Measurements from ENCODE around the gene ZBTB7C.

DNA sequence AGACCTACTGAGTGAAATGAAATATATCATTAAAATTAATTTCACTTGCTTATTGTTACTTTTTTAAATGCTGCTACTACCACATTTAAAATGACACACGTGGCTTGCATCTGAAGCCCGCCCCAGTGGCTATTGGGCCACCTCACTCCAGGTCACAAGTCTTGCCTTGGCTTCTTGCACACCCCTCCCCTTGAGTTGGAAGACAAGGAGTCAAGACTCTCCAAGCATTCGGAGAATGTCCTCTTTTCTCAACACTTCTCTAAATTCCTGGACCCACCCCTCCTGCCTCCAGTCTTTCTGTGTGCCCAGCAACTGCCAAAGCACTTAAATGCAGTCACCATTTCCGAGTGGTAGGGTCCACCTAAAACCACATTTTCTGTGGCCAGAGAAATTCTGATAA is 73.4 kb downstream of the ZBTB7C start:
- TF ChIP-seq CTCF (conservative IDR thresholded peaks at IDR 0.05 in 1 of 2, IDR thresholded peaks at IDR 0.05 in 1 of 2; ENCODE audit: extremely low read depth in 1 of 2, insufficient read depth in 1 of 2, low read depth in 1 of 2, low read length in 2 of 2) (no peak), EZH2 (IDR thresholded peaks at IDR 0.05; ENCODE audit: borderline replicate concordance, low read length) (no peak)

Measured in mammary epithelial cell (primary cell).